ENCODE data around the gene ZSCAN10. TPM values are rescaled to one million over a fixed set of nuclear protein-coding genes. Genes with fewer than 3 reads are reported as not detected.

Gene ZSCAN10
- total RNA-seq, 4 donors from 2014 or later, result not detected

DNA sequence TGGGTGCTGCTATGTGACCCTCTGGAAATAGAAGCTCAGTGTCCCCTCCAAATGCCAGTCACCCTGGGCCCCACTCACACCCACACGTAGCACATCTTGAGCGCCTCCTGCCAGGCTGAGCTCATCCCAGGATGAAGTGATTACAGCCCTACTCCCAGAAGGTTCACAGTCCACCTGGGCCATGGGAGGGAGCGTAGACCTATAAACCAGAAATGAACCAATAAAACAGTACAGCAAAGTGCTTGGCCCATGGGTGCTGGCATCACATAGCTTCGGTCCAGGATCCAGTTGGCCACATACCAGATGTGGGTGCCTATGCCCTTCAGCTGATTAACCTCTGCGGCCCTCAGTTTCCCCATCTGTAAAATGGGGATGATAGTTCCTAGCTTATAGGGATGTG lies 60.2 kb downstream of the ZSCAN10 start:
- DNase-seq, result no peak
- no peak overlapping the region for H3K4me3 ChIP-seq (replicated peaks in 1 of 3)
- peaks cover 3 to 14% of the 10 kb centered on the region in 2 donors for H3K4me1 ChIP-seq
- peaks cover under 1% of the 10 kb centered on the region for H3K27me3 ChIP-seq
- intact Hi-C loops (cut with DNase I), result no loop called here
- 82 to 83% methylated on average over 5 of the region's 5 CpGs for WGBS, 2 donors
- TF ChIP-seq POLR2A (IDR thresholded peaks at IDR 0.05), result no peak
- TF ChIP-seq, protein P1, sequence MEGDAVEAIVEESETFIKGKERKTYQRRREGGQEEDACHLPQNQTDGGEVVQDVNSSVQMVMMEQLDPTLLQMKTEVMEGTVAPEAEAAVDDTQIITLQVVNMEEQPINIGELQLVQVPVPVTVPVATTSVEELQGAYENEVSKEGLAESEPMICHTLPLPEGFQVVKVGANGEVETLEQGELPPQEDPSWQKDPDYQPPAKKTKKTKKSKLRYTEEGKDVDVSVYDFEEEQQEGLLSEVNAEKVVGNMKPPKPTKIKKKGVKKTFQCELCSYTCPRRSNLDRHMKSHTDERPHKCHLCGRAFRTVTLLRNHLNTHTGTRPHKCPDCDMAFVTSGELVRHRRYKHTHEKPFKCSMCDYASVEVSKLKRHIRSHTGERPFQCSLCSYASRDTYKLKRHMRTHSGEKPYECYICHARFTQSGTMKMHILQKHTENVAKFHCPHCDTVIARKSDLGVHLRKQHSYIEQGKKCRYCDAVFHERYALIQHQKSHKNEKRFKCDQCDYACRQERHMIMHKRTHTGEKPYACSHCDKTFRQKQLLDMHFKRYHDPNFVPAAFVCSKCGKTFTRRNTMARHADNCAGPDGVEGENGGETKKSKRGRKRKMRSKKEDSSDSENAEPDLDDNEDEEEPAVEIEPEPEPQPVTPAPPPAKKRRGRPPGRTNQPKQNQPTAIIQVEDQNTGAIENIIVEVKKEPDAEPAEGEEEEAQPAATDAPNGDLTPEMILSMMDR (IDR thresholded peaks at IDR 0.05), result no peak
- H3K36me3 ChIP-seq, result no peaks in the 10 kb centered on the region
- H3K27ac ChIP-seq, result no peak overlapping the region
- H3K9me3 ChIP-seq, result no peaks in the 10 kb centered on the region

Small RNA genes within 50 kb of the gene (small RNA-seq; reads per million reads assigned to genes)
- not detected for gene RNU1-22P

Other genes with a start within 250 kb of the ZSCAN10 start
- gene PRSS22, start 241.1 kb downstream of the ZSCAN10 start, total RNA-seq, result 1 to 10 TPM; 1.2 to 7.7 (median 4.6) TPM
- 10 to 100 TPM; 58.4 to 89.3 (median 73.8) TPM for gene FLYWCH2, start 216.1 kb downstream of the ZSCAN10 start, total RNA-seq
- 10 to 100 TPM; 31.3 to 49.8 (median 41.5) TPM for gene FLYWCH1, start 187.4 kb downstream of the ZSCAN10 start, total RNA-seq
- gene KREMEN2, start 135.0 kb downstream of the ZSCAN10 start, total RNA-seq, result not detected
- gene PAQR4, start 129.9 kb downstream of the ZSCAN10 start, total RNA-seq, result 1 to 10 TPM; 2.8 to 5.6 (median 3.3) TPM
- gene PKMYT1, start 118.8 kb downstream of the ZSCAN10 start, total RNA-seq, result under 1 TPM in 2 of 4 donors, not detected in 2; 0.81 to 0.88 TPM
- under 1 TPM in 1 of 4 donors, not detected in 3; 0.33 TPM for gene CLDN9, start 86.4 kb downstream of the ZSCAN10 start, total RNA-seq
- not detected for gene CLDN6, start 81.1 kb downstream of the ZSCAN10 start, total RNA-seq
- 100 to 1,000 TPM in 1 of 4 donors, 10 to 100 TPM in 3; 47.9 to 110 (median 67.0) TPM for gene TNFRSF12A, start 78.9 kb downstream of the ZSCAN10 start, total RNA-seq
- gene HCFC1R1, start 75.4 kb downstream of the ZSCAN10 start, total RNA-seq, result 10 to 100 TPM; 10.1 to 51.7 (median 29.7) TPM
- 10 to 100 TPM; 16.5 to 19.1 (median 17.6) TPM for gene THOC6, start 75.3 kb downstream of the ZSCAN10 start, total RNA-seq
- gene BICDL2, start 62.4 kb downstream of the ZSCAN10 start, total RNA-seq, result 10 to 100 TPM in 3 of 4 donors, 1 to 10 TPM in 1; 7.3 to 17.8 (median 14.6) TPM
- 1 to 10 TPM in 1 of 4 donors, under 1 TPM in 3; 0.49 to 1.6 (median 0.70) TPM for gene MMP25, start 52.7 kb downstream of the ZSCAN10 start, total RNA-seq
- gene IL32, start 33.7 kb downstream of the ZSCAN10 start, total RNA-seq, result 10 to 100 TPM; 24.0 to 53.6 (median 28.9) TPM
- 10 to 100 TPM; 18.5 to 28.9 (median 19.6) TPM for gene ZNF205, start 13.3 kb upstream of the ZSCAN10 start, total RNA-seq
- gene ZNF213, start 35.7 kb upstream of the ZSCAN10 start, total RNA-seq, result 10 to 100 TPM in 1 of 4 donors, 1 to 10 TPM in 3; 5.2 to 10.2 (median 8.7) TPM
- gene OR1F1, start 88.9 kb upstream of the ZSCAN10 start, total RNA-seq, result not detected
- 10 to 100 TPM in 2 of 4 donors, 1 to 10 TPM in 2; 6.4 to 10.8 (median 9.4) TPM for gene ZNF200, start 135.9 kb upstream of the ZSCAN10 start, total RNA-seq
- 1 to 10 TPM in 1 of 4 donors, under 1 TPM in 3; 0.22 to 2.2 (median 0.54) TPM for gene MEFV, start 157.3 kb upstream of the ZSCAN10 start, total RNA-seq
- 10 to 100 TPM; 44.6 to 62.2 (median 60.6) TPM for gene ZNF263, start 184.2 kb upstream of the ZSCAN10 start, total RNA-seq
- gene TIGD7, start 206.1 kb upstream of the ZSCAN10 start, total RNA-seq, result 10 to 100 TPM in 3 of 4 donors, 1 to 10 TPM in 1; 8.6 to 16.2 (median 12.7) TPM
- 10 to 100 TPM; 36.5 to 61.5 (median 45.7) TPM for gene ZNF75A, start 206.2 kb upstream of the ZSCAN10 start, total RNA-seq

All from thyroid gland (tissue), 4 donors.